NCI-H2227 (cell line): Measurements from ENCODE around the gene P2RX4.
"Not testable (repeated sequence)": the region's sequence is repeated elsewhere in the genome, so short reads cannot be mapped to it uniquely, and the experiment has no call there.

Source experiments
- DNase-seq: peaks from one replicate; lab custom pipeline; 2025; ENCODE audit not compliant: unreplicated experiment; lab: John Stamatoyannopoulos, UW

P2RX4 gene, protein sequence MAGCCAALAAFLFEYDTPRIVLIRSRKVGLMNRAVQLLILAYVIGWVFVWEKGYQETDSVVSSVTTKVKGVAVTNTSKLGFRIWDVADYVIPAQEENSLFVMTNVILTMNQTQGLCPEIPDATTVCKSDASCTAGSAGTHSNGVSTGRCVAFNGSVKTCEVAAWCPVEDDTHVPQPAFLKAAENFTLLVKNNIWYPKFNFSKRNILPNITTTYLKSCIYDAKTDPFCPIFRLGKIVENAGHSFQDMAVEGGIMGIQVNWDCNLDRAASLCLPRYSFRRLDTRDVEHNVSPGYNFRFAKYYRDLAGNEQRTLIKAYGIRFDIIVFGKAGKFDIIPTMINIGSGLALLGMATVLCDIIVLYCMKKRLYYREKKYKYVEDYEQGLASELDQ

DNA sequence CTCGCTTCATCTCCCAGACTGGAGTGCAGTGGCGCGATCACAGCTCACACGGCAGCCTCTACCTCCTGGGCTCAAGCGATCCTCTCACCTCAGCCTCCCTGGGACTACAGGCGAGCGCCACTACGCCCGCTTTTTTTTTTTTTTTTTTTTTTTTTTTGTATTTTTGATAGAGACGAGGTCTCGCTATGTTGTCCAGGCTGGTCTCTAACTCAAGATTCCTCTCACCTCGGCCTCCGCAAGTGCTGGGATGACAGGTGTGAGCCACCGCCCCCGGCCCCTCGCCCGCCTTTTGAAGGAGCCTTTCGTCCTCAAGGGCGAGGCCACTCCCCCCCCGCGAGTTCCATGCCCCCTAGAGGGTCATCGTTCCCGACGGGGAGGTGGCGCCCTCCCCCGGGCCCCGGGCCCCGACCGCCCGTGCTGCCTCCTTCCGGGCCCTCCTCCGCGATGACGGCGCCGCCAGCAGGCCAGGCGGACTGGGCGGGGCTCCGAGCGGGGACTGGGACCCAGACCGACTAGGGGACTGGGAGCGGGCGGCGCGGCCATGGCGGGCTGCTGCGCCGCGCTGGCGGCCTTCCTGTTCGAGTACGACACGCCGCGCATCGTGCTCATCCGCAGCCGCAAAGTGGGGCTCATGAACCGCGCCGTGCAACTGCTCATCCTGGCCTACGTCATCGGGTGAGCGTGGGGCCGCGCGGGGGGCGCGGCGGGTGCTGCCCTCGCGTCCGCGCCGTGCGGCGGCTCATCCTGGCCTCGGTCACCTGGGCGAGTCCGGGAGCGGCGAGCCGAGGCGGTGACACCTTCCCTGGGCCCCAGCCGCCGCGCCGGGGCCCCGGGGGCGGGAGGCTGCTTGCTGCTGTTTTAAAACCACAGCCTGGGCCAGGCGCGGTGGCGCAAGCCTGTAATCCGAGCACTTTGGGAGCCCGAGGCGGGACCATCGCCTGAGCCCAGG, at the start of gene P2RX4:
Gene P2RX4, plus strand, starts transcription at position 506 of the 949 bp plus-strand sequence. Its CDS starts 36 bp downstream, at position 542.
- DNase-seq: peak; percentile 87

DNA sequence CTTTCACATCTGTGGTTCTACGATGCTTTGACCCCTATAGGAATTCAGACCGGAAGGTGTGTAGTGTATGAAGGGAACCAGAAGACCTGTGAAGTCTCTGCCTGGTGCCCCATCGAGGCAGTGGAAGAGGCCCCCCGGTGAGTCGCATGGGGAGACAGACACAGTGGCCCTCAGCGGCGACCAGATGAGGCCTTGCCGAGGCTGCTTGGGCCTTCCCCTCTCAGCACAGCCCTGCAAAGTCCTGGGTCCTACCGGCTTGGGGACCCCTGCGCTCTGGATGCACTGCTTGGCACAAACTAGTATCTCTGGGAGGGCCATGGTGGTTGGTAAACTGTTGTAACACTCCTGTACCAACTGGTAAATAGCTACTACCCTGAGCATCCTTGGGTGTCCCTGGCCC, 47.5 kb upstream of the P2RX4 start:
- no peak for DNase-seq

DNA sequence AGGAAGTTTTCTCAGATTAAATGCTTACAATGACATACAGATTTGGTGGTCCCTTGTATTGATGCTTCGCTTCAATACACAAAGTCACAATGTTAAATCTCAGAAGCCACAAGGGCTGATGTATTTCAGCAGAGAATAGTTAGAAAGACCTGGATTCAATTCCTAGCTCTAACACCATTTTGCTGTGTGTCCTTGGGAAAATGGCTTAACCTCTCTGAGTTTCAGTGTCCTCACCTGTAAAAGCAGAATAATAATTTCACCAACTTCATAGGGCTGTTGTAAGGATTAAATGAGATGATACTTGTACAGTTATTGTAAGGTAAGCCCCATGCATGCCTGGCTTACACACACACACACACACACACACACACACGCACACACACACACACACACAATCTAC, 46.9 kb upstream of the P2RX4 start:
- DNase-seq: no peak

DNA sequence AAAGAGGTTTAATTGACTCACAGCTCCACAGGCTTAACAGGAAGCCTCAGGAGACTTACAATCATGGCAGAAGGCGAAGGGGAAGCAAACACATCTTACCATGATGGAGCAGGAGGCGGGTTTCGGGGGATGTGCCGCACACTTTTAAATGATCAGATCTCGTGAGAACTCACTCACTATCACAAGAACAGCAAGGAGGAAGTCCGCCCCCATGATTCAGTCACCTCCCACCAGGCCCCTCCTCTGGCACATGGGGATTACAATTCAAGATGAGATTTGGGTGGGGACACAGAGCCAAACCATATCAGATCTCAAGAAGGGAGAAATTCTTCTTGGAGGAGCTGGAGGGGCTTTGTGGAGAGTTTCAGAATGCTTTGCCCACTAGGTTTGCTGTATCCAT, 45.1 kb upstream of the P2RX4 start:
- DNase-seq: not testable (repeated sequence)

DNA sequence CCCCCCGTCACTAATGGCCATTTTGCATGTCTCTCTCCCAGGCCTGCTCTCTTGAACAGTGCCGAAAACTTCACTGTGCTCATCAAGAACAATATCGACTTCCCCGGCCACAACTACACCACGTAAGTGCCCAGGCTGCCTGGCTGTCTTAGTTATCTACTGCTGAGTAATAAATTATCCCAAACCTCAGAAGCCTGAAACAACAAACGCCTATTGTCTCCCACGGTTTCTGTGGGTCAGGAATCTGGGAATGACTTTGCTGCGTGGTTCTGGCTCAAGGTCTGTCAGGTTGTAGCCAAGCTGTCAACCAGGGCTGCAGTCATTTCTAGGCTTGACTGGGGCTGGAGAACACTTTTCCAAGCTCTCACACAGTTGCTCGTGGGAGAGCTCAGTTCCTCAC, 44.6 kb upstream of the P2RX4 start:
- no peak for DNase-seq

DNA sequence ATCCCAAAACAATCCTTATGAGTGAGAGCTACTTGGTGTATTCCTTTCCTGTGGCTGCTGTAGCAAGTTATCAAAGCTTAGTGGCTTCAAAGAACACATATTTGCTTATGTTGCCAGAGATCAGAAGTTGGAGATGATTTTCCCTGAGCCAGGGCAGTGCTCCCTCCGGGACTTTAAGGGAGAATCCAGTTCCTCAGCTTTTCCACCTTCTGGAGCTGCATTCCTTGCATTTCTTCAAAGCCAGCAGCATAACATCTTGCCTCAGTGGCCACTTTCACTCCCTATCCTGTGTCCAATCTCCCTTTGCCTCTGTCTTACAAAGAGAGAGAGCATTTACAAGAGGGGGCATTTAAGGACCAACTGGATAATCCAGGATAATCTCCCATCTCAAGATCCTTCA, 43.6 kb upstream of the P2RX4 start:
- no peak for DNase-seq

DNA sequence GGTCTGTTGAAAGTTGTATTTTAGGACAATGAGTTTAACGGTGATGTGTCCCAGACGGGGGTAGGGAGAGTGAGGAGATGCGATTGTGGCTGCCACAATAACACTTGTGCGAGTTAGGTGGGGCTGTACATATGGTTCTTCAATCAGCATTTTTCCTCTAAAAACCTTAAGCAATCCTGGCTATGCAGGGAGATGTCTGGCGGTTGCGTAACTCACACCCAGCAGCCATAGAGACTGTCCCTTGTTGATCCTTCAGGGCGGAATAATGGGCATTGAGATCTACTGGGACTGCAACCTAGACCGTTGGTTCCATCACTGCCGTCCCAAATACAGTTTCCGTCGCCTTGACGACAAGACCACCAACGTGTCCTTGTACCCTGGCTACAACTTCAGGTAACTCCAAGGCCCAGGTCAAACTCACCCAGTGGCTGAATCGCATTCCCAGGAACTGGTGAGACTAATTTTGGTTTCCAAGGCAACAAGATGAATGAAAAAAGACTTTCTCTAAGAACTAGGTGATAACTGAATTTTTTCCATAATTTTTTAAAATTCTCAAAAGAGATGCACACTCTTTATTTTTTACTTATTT, 42.6 kb upstream of the P2RX4 start:
- no peak for DNase-seq

DNA sequence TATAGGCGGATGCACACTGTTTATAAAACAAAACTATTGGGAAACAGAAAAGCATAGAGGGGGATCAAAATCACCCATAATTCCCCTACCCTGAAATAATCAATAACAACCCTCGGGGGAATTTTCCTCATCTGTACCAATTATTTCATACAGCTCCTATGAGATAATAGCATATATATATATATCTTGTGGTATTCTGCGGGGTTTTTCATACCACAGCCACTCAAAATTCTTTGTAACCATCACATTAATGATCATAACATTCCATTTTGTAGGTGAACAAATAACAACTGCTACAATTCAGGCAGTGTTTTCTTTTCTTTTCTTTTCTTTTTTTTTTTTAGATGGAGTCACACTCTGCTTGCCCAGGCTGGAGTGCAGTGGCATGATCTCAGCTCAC, 42.0 kb upstream of the P2RX4 start:
- no peak for DNase-seq

DNA sequence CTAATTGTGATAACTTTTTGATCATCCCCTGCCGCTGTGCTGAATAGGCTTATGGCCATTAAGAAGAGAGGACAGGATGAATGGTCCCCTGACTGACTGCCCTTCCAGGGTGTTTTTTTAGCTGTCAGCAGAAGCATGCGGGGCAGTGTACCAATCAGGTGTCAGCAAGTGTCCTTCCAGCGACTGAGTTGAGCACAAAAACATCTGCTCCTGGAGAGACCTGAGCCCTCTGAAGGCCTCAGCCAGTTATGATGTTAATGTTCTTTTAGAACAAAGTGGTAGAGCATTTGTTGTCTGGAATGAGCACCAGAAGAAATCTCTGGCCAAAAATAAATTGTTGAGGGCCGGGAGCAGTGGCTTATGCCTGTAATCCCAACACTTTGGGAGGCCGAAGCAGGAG, 39.8 kb upstream of the P2RX4 start:
- no peak for DNase-seq

DNA sequence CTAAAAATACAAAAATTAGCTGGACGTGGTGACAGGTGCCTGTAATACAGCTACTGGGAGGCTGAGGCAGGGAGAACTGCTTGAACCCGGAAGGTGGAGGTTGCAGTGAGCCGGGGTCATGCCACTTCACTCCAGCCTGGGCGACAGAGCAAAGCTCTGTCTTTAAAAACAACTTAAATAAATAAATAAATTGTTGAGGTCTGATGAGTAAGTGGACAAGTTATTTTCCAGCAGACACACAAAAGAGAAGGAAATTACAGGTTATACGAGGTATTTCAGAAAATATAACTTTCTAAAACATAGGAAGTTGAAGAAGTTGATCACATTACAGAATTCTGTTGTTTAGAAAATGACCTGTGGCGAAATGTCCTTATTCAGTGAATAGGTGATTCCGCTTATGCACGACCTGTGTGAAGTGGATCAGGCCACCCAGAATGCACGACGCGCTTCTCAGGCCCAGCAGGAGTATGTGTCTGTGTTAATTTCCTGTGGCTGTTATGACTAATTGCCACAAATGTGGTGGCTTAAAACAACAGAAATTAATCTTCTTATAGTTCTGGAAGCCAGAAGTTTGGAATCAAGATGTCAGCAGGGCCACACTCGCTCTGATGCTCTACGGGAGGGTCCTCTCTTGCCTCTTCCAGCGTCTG, 39.2 kb upstream of the P2RX4 start:
- no peak for DNase-seq

DNA sequence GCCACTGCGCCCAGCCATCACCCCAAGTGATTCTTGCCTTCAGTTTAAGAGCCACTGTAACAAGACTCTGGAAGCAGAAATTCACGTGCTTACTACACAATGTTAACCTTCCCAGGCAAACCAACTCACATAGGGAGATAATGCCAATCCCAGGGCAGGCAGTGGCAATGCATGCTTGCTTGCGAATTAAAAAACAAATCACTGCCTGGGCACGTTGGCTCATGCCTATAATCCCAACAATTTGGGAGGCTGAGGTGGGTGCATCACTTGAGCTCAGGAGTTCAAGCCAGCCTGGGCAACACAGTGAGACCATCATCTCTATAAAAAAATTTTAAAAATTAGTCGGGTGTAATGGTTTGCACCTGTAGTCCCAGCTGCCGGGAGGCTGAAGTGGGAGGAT, 37.8 kb upstream of the P2RX4 start:
- DNase-seq: no peak

DNA sequence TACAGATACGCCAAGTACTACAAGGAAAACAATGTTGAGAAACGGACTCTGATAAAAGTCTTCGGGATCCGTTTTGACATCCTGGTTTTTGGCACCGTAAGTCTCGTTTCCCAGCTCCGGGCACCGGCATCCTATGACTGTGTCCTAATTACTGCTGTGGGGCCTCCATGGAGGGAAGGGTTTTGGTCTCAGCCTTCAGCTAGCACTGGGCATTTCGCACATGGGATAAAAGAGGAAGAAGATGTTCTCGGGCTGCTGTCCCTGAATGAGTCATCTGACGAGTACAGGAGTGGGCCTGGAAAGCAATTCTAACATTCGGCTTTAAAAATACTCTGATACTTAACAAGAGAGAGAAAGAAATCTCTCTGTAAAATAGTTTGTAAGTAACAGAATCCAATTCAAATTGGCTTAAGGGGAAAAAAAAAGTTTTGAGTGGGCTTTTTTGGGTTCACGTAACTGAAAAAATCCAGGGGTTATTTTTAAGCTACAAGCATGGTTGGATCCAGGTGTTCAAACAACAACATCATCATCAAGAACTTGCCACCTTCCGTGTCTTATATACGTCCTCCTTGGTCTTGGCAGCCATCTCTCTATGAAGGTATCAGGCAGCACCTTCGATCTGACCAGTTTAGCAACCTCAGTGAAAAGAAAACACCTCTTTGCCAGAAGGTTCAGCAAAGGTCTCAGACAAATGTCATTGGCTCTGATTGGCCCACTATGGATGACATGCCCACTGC, 34.4 kb upstream of the P2RX4 start:
- no peak for DNase-seq

DNA sequence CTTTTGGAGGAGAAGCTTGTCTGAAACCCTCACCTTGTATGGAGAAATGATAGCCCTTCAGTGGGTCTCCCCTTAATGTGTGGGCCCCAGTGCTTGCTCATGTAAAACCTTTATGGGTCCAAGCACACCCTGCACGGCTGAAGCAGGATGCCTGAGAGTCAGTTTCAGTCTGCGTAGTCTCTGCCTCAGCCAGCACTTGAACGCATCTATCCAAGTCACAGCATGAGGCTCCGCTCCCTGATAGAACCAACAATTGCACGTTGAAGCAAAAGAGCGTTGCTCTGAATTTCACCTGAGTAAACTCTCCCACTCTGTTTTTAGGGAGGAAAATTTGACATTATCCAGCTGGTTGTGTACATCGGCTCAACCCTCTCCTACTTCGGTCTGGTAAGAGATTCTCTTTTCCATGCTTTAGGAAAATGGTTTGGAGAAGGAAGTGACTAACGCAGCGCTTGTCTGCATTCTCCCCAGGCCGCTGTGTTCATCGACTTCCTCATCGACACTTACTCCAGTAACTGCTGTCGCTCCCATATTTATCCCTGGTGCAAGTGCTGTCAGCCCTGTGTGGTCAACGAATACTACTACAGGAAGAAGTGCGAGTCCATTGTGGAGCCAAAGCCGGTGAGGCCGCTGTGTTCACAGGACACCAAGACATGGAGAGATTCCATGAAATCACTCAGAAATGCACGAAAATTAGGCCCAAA, 33.0 kb upstream of the P2RX4 start:
- no peak for DNase-seq

DNA sequence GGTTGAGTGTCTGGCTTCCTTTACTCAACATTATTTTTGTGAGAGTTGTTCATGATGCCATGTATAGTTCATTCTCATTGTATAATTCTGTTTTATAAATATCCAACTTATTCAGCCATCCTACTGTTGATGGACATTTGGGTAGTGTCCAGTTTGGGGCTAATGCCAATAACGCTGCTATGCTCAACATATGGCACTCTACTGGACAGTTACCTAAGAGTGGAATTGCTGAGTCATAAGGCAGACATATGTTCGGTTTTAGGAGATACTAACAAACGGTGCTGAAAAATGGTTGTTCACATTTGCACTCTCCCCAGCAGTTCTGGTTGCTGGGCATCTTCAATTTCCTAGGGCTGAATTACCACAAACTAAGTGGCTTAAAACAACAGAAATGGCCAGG, 28.7 kb upstream of the P2RX4 start:
- no peak for DNase-seq

DNA sequence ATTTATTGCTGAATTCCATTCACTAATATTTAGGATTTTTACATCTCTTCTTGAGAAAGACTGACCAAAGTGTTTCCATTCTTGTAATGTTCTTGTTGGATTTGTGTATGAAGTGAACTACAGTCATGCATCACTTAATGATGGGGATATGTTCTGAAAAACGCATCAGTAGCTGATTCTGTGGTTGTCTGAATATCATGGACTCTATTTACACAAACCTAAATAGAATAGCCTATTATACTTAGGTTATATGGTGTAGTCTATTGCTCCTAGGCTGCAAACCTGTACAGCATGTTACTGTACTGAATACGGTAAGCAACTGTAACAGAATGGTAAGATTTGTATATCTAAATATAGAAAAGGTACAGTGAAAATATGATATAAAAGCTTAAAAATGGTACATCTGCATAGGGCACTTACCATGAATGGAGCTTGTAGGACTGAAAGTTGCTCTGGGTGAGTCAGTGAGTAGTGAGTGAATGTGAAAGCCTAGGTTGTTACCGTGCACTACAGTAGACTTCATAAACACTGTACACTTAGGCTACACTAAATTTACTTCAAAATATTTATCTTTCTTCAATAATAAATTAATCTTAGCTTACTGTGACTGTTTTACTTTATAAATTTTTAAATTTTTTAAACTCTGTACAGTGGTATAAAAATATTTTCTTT, 27.6 kb upstream of the P2RX4 start:
- DNase-seq: no peak

DNA sequence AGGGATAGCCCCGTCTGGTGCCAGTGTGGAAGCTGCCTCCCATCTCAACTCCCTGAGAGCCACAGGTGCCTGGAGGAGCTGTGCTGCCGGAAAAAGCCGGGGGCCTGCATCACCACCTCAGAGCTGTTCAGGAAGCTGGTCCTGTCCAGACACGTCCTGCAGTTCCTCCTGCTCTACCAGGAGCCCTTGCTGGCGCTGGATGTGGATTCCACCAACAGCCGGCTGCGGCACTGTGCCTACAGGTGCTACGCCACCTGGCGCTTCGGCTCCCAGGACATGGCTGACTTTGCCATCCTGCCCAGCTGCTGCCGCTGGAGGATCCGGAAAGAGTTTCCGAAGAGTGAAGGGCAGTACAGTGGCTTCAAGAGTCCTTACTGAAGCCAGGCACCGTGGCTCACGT, 25.5 kb upstream of the P2RX4 start:
- DNase-seq: no peak

DNA sequence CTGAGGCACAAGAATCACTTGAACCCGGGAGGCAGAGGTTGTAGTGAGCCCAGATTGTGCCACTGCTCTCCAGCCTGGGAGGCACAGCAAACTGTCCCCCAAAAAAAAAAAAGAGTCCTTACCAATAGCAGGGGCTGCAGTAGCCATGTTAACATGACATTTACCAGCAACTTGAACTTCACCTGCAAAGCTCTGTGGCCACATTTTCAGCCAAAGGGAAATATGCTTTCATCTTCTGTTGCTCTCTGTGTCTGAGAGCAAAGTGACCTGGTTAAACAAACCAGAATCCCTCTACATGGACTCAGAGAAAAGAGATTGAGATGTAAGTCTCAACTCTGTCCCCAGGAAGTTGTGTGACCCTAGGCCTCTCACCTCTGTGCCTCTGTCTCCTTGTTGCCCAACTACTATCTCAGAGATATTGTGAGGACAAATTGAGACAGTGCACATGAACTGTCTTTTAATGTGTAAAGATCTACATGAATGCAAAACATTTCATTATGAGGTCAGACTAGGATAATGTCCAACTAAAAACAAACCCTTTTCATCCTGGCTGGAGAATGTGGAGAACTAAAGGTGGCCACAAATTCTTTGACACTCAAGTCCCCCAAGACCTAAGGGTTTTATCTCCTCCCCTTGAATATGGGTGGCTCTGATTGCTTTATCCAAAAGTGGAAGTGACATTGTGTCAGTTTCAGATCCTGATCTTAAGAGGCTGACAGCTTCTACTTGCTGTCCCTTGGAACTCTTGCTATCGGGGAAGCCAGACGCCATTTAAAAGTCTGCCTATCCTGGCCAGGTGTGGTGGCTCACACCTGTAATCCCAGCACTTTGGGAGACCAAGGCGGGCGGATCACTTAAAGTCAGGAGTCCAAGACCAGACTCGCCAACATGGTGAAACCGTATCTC, 24.7 kb upstream of the P2RX4 start:
- no peak for DNase-seq

DNA sequence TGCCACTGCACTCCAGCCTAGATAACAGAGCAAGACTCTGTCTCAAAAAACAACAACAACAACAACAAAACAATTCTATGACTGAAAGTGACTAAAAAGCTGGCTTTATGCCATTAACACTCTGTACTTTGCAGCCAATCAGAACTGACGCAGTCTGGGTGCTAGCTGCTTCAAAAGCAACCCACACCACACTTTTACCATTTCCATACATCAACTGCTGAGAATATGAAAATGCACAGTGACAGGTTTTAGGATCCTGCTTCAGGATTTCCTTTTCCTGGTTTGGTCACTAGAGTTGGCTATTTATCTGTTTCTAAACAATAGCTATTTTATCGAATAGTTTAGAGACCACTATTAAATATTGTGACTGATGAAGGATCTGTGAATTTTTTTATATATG, 23.1 kb upstream of the P2RX4 start:
- no peak for DNase-seq
